HG02588 (cell line): ENCODE measurements around the gene GGT7.
A peak's percentile ranks its signal among the peaks of the same experiment; 100 is the strongest.
"Not testable (repeated sequence)": the region's sequence is repeated elsewhere in the genome, so short reads cannot be mapped to it uniquely, and the experiment has no call there.

Source experiments
- ATAC-seq: cut with Tn5 transposase; IDR thresholded peaks from one replicate; pipeline ENCODE4 v1.9.1; 2021; ENCODE audit warnings: mild to moderate bottlenecking, moderate library complexity; ENCODE audit not compliant: unreplicated experiment

Gene GGT7

GRCh38 chr20:34883087-34883688 lies 10.5 kb upstream of the GGT7 start:
- ATAC-seq, result no peak

- ATAC-seq, result no peak
These were observed 9.0 kb upstream of the GGT7 start for GRCh38 chr20:34881689-34882088.

GRCh38 chr20:34880971-34881370 lies 8.3 kb upstream of the GGT7 start:
- ATAC-seq, result not testable (repeated sequence)

- no peak for ATAC-seq
These were observed 7.7 kb upstream of the GGT7 start for GRCh38 chr20:34880215-34880850.

- ATAC-seq, result peak; percentile 51
These were observed 4.0 kb upstream of the GGT7 start, which contains the start of gene ACSS2 for GRCh38 chr20:34876406-34877282. ACSS2 (plus strand) TSS chr20:34876612; CDS start chr20:34876646, 34 bp downstream.

- ATAC-seq, result peak; percentile 58
These were observed 3.2 kb upstream of the GGT7 start for GRCh38 chr20:34875642-34876405.

- no peak for ATAC-seq
These were observed 1.5 kb upstream of the GGT7 start for GRCh38 chr20:34874094-34874654.

- ATAC-seq, result no peak
These were observed 982 bp upstream of the GGT7 start for GRCh38 chr20:34873583-34874093.

GRCh38 chr20:34871966-34872621 lies 562 bp downstream of the GGT7 start:
- no peak for ATAC-seq

GRCh38 chr20:34871320-34871926 lies 1.2 kb downstream of the GGT7 start:
- ATAC-seq, result no peak

- ATAC-seq, result no peak
These were observed 8.4 kb downstream of the GGT7 start for GRCh38 chr20:34864216-34864615.

GRCh38 chr20:34863421-34863965 lies 9.2 kb downstream of the GGT7 start:
- ATAC-seq, result no peak

- no peak for ATAC-seq
These were observed 9.9 kb downstream of the GGT7 start for GRCh38 chr20:34862724-34863123.

- ATAC-seq, result no peak
These were observed 11.1 kb downstream of the GGT7 start for GRCh38 chr20:34861386-34862084.

- ATAC-seq, result no peak
These were observed 12.7 kb downstream of the GGT7 start for GRCh38 chr20:34859826-34860545.

GRCh38 chr20:34859367-34859766 lies 13.3 kb downstream of the GGT7 start:
- no peak for ATAC-seq

- ATAC-seq, result no peak
These were observed 20.4 kb downstream of the GGT7 start for GRCh38 chr20:34852298-34852697.

GRCh38 chr20:34850969-34851368 lies 21.7 kb downstream of the GGT7 start:
- ATAC-seq, result no peak
